ENCODE results near the gene MIEN1.
"Not testable (repeated sequence)": the region's sequence is repeated elsewhere in the genome, so short reads cannot be mapped to it uniquely, and the experiment has no call there.

MIEN1 gene

GRCh38 chr17:39730095-39730921 lies at the start of gene MIEN1:
Gene MIEN1 (minus strand): TSS chr17:39730532. CDS start chr17:39730495, 37 bp downstream.
- peak; percentile 86 for DNase-seq

- DNase-seq = no peak
These were observed 47.4 kb upstream of the MIEN1 start for GRCh38 chr17:39777534-39778365.

- DNase-seq = no peak
These were observed 45.9 kb upstream of the MIEN1 start for GRCh38 chr17:39776252-39776651.

- DNase-seq = no peak
These were observed 44.7 kb upstream of the MIEN1 start for GRCh38 chr17:39775031-39775430.

- no peak for DNase-seq
These were observed 43.7 kb upstream of the MIEN1 start for GRCh38 chr17:39774047-39774446.

- DNase-seq = no peak
These were observed 42.9 kb upstream of the MIEN1 start for GRCh38 chr17:39772987-39773934.

- DNase-seq = no peak
These were observed 42.1 kb upstream of the MIEN1 start for GRCh38 chr17:39772415-39772814.

- no peak for DNase-seq
These were observed 39.7 kb upstream of the MIEN1 start for GRCh38 chr17:39769974-39770587.

- no peak for DNase-seq
These were observed 36.8 kb upstream of the MIEN1 start for GRCh38 chr17:39767147-39767546.

- no peak for DNase-seq
These were observed 35.4 kb upstream of the MIEN1 start for GRCh38 chr17:39765766-39766165.

- peak; percentile 40 for DNase-seq
These were observed 34.8 kb upstream of the MIEN1 start for GRCh38 chr17:39765175-39765574.

- not testable (repeated sequence) for DNase-seq
These were observed 33.8 kb upstream of the MIEN1 start for GRCh38 chr17:39764171-39764570.

- DNase-seq = no peak
These were observed 32.9 kb upstream of the MIEN1 start for GRCh38 chr17:39763051-39763820.

- DNase-seq = no peak
These were observed 31.6 kb upstream of the MIEN1 start for GRCh38 chr17:39761861-39762496.

- DNase-seq = no peak
These were observed 28.9 kb upstream of the MIEN1 start for GRCh38 chr17:39759204-39759603.

GRCh38 chr17:39757931-39758873 lies 27.9 kb upstream of the MIEN1 start:
- no peak for DNase-seq

GRCh38 chr17:39757176-39757662 lies 26.9 kb upstream of the MIEN1 start:
- DNase-seq = no peak

- DNase-seq = no peak
These were observed 26.2 kb upstream of the MIEN1 start for GRCh38 chr17:39756380-39757079.

Data from inflammatory macrophage treated with lipopolysaccharide for 4 hours (primary cell).